Astrocyte (in vitro differentiated cells and primary cell): ENCODE data around the gene UROC1.

ENCODE experiments used
- CTCF ChIP-seq: IDR thresholded peaks from 2 replicates; pipeline ENCODE4 v1.5.1; 2011; ENCODE audit warnings: low read depth, mild to moderate bottlenecking, inconsistent platforms, low read length, moderate library complexity; ENCODE audit not compliant: insufficient read depth
- EZH2 ChIP-seq: IDR thresholded peaks from 2 replicates; pipeline ENCODE4 v1.6.1; 2012; ENCODE audit warnings: mild to moderate bottlenecking, low read length, inconsistent platforms; ENCODE audit not compliant: insufficient read depth

GRCh38 chr3:126450744-126451143, 66.8 kb downstream of the UROC1 start:
- no peak for TF ChIP-seq CTCF
- no peak for TF ChIP-seq EZH2
